IMR-90 (cell line): ENCODE measurements around the gene FAM131B. TPM values are rescaled to one million over a fixed set of nuclear protein-coding genes. Genes with fewer than 3 reads are reported as not detected.

Experiments used
- ATAC-seq: fragments of 200-7000 bp; cut with Tn5 transposase; 2 replicates; pipeline ENCODE4 v1.9.1; 2020; ENCODE audit warnings: low read depth, mild to moderate bottlenecking, moderate library complexity
- BruUV-seq: library from RNA; stranded (reverse); fragments of 400-500 nt; replicated peaks from 2 replicates; lab custom pipeline; 2021; lab: Mats Ljungman, UMichigan
- CTCF ChIA-PET: fragments of 300-600 bp; formaldehyde crosslinking; extraction: SDS; loops from one replicate; lab custom pipeline; 2021; ENCODE audit warnings: antibody characterized with exemption; lab: Yijun Ruan, JAX
- POLR2A ChIA-PET: fragments of 300-600 bp; sonication (Branson Sonifier 250); formaldehyde crosslinking; loops from one replicate; lab custom pipeline; 2022; ENCODE audit warnings: antibody characterized with exemption; ENCODE audit not compliant: unreplicated experiment; lab: Charles Lee
- DNase-seq: peaks from one replicate; pipeline ENCODE4 v3.0.0; 2013
- H2AFZ ChIP-seq: replicated peaks from 2 replicates; pipeline ENCODE3; 2013; ENCODE audit warnings: low read length, mild to moderate bottlenecking; ENCODE audit not compliant: poor library complexity
- H2AK5ac ChIP-seq: 2 replicates; pipeline ENCODE4 v1.6.1; 2013; ENCODE audit warnings: low read depth, low read length, inconsistent platforms
- H2AK9ac ChIP-seq: replicated peaks from 2 replicates; pipeline ENCODE3; 2013; ENCODE audit warnings: mild to moderate bottlenecking, low read depth, low read length, moderate library complexity; ENCODE audit not compliant: poor library complexity
- H2BK120ac ChIP-seq: 2 replicates; pipeline ENCODE4 v1.6.1; 2013; ENCODE audit warnings: low read depth, low read length, inconsistent platforms
- H2BK15ac ChIP-seq: 3 replicates; pipeline ENCODE4 v1.6.1; 2013; ENCODE audit warnings: low read depth, low read length, inconsistent platforms
- H2BK20ac ChIP-seq: 2 replicates; pipeline ENCODE4 v1.6.1; 2013; ENCODE audit warnings: low read depth, mild to moderate bottlenecking, inconsistent platforms, low read length, moderate library complexity
- H2BK5ac ChIP-seq: 2 replicates; pipeline ENCODE4 v1.6.1; 2013; ENCODE audit warnings: mild to moderate bottlenecking, low read depth, low read length, inconsistent platforms; ENCODE audit not compliant: poor library complexity, severe bottlenecking
- H3K14ac ChIP-seq: replicated peaks from 2 replicates; pipeline ENCODE4 v1.6.1; 2013; ENCODE audit warnings: low read depth, low read length, inconsistent platforms
- H3K18ac ChIP-seq: 2 replicates; pipeline ENCODE4 v1.6.1; 2013; ENCODE audit warnings: low read depth, low read length, control low read depth
- H3K23ac ChIP-seq: 2 replicates; pipeline ENCODE4 v1.6.1; 2013; ENCODE audit warnings: low read depth, low read length, inconsistent platforms
- H3K27ac ChIP-seq: 2 replicates; pipeline ENCODE4 v1.5.1; 2013; ENCODE audit warnings: mild to moderate bottlenecking, control low read depth, low read length; ENCODE audit not compliant: insufficient read depth
- H3K27me3 ChIP-seq: 2 replicates; pipeline ENCODE4 v1.6.1; 2013; ENCODE audit warnings: low read length; ENCODE audit not compliant: control insufficient read depth, insufficient read depth
- H3K36me3 ChIP-seq: 2 replicates; pipeline ENCODE4 v1.6.1; 2013; ENCODE audit warnings: low read length, mixed read lengths; ENCODE audit not compliant: control insufficient read depth, insufficient read depth
- H3K4ac ChIP-seq: 2 replicates; pipeline ENCODE4 v1.6.1; 2013; ENCODE audit warnings: low read depth, low read length, inconsistent platforms
- H3K4me1 ChIP-seq: 2 replicates; pipeline ENCODE4 v1.6.1; 2013; ENCODE audit warnings: low read length, mixed read lengths; ENCODE audit not compliant: control insufficient read depth, insufficient read depth
- H3K4me2 ChIP-seq: 2 replicates; pipeline ENCODE4 v1.6.1; 2013; ENCODE audit warnings: low read depth, mild to moderate bottlenecking, control low read depth, low read length, moderate library complexity
- H3K4me3 ChIP-seq: 2 replicates; pipeline ENCODE4 v1.5.1; 2013; ENCODE audit warnings: low read depth, mild to moderate bottlenecking, control low read depth, low read length, moderate library complexity; ENCODE audit not compliant: insufficient read depth
- H3K56ac ChIP-seq: 2 replicates; pipeline ENCODE4 v1.6.1; 2013; ENCODE audit warnings: low read length, inconsistent platforms; ENCODE audit not compliant: insufficient read depth; ENCODE audit errors: extremely low read depth
- H3K79me1 ChIP-seq, 2 experiments: 2 replicates each; pipeline ENCODE4 v1.6.1; 2013; ENCODE audit warnings: low read length in 2 of 2, inconsistent platforms in 1 of 2, low read depth in 1 of 2
- H3K9ac ChIP-seq: 2 replicates; pipeline ENCODE4 v1.6.1; 2013; ENCODE audit warnings: low read depth, low read length, control low read depth
- H3K9me1 ChIP-seq: 2 replicates; pipeline ENCODE4 v1.6.1; 2013; ENCODE audit warnings: low read length, inconsistent platforms; ENCODE audit not compliant: insufficient read depth
- H3K9me3 ChIP-seq: 2 replicates; pipeline ENCODE4 v1.6.1; 2013; ENCODE audit warnings: low read length; ENCODE audit not compliant: control insufficient read depth, insufficient read depth
- H4K20me1 ChIP-seq: 2 replicates; pipeline ENCODE4 v1.6.1; 2013; ENCODE audit warnings: low read length, inconsistent platforms; ENCODE audit not compliant: insufficient read depth
- H4K5ac ChIP-seq: 2 replicates; pipeline ENCODE4 v1.6.1; 2013; ENCODE audit warnings: mild to moderate bottlenecking, low read depth, low read length, control low read depth
- H4K8ac ChIP-seq, 2 experiments: 2 replicates each; pipeline ENCODE4 v1.6.1; 2013; ENCODE audit warnings: low read depth in 2 of 2, low read length in 2 of 2, control low read depth in 1 of 2, inconsistent platforms in 1 of 2
- H4K91ac ChIP-seq: 2 replicates; pipeline ENCODE4 v1.6.1; 2013; ENCODE audit warnings: low read depth, low read length, inconsistent platforms; ENCODE audit not compliant: insufficient read depth
- CHD1 ChIP-seq: IDR thresholded peaks from 2 replicates; pipeline ENCODE4 v1.6.1; 2012; ENCODE audit warnings: low read depth, low read length, improper control_type of control experiment
- WGBS, 2 experiments: methylation state at CpG; one replicate each; pipeline versions ENCODE4 v1.1.5 to v1.1.7; 2013; ENCODE audit warnings: missing lambda C conversion rate in 2 of 2; ENCODE audit not compliant: insufficient read length in 1 of 2; ENCODE audit errors: extremely low coverage in 2 of 2; 5-methylcytosine and 5-hydroxymethylcytosine counted together
- dilution Hi-C: fragments of 300-500 bp; cut with HindIII; formaldehyde crosslinking; loops from one replicate; pipeline ENCODE4 v1.14.3; 2018; ENCODE audit warnings: low sequenced_read_pairs; ENCODE audit not compliant: unreplicated experiment
- in situ Hi-C: fragments of 300-500 bp; cut with MboI; formaldehyde crosslinking; loops from 3 replicates; pipeline ENCODE4 v1.14.3; 2019; ENCODE audit warnings: low sequenced_read_pairs, inconsistent platforms, mixed read lengths
- intact Hi-C: fragments of 100-400 bp; cut with micrococcal nuclease; formaldehyde crosslinking; loops from 2 replicates; pipeline ENCODE4 v1.10.0; 2022
- polyA plus RNA-seq, 3 experiments: library from polyadenylated mRNA; depleted of rRNA; stranded (reverse); fragments of >200 nt; gene quantifications; 2 replicates each; pipeline ENCODE4 v1.2.3, GENCODE V29; 2012; ENCODE audit warnings: low replicate concordance in 1 of 3
- total RNA-seq: library from RNA; depleted of rRNA; stranded (reverse); fragments of >200 nt; gene quantifications from 2 replicates; pipeline ENCODE4 v1.2.3, GENCODE V29; 2012

The FAM131B gene
- total and polyA plus RNA-seq, 2 of the 4 experiments (the other 2 are of a cell fraction): 3.4 to 4.3 TPM

- Histone ChIP-seq H3K14ac (no peak overlapping the region), H2AK5ac (no peak overlapping the region), H3K56ac (no peak overlapping the region), H4K91ac (no peak overlapping the region), H3K23ac (no peak overlapping the region), H3K4me1 (peaks cover 12% of the 10 kb centered on the region; the same call in 1 of the 2 replicates), H4K20me1 (no peaks in the 10 kb centered on the region), H3K36me3 (no peaks in the 10 kb centered on the region), H3K27me3 (no peaks in the 10 kb centered on the region; the same call in 1 of the 2 replicates), H3K79me1 (no peaks in the 10 kb centered on the region), H3K4ac (no peak overlapping the region), H2BK5ac (no peak overlapping the region), H3K4me3 (no peak overlapping the region), H2BK120ac (no peak overlapping the region), H2BK20ac (no peak overlapping the region), H3K9ac (no peak overlapping the region), H4K8ac (no peak overlapping the region), H3K4me2 (no peak overlapping the region), H2BK15ac (no peak overlapping the region), H3K9me1 (no peaks in the 10 kb centered on the region), H3K18ac (no peak overlapping the region), H2AFZ (peak overlapping the region; percentile 70), H3K27ac (no peak overlapping the region), H4K5ac (no peak overlapping the region), H2AK9ac (peak overlapping the region; percentile 50), H3K9me3 (no peaks in the 10 kb centered on the region)
- in situ Hi-C loops (no loop called here), intact Hi-C loops (no loop called here), dilution Hi-C loops (no loop called here)
- ChIA-PET CTCF (interaction anchor here (0.8 to 1.8 kb wide), 3 partner anchors 9 to 168 kb away, joined by 3 to 6 read pairs (median 5); partner anchors contain the start of gene GSTK1), POLR2A (no interaction called here)
- WGBS, 2 experiments: 74% methylated on average over 5 of the region's 13 CpGs; no CpG with 5 or more reads in 1 of the 2 experiments
- BruUV-seq: no TSS peak
- DNase-seq (no peak), ATAC-seq (no peak)
- TF ChIP-seq CHD1: no peak
These were observed 45.1 kb upstream of the FAM131B start for GRCh38 chr7:143407287-143408251.
